Activated CD4-positive, alpha-beta T cell treated with anti-CD3 and anti-CD28 coated beads, Interleukin-2, amount 50 U/mL, for 1 hour (primary cell): ENCODE data around the gene C10orf95.
"Not testable (repeated sequence)": the region's sequence is repeated elsewhere in the genome, so short reads cannot be mapped to it uniquely, and the experiment has no call there.

Experiments used
- DNase-seq: peaks from one replicate; pipeline ENCODE4 v3.0.0-alpha.2; 2020

Gene C10orf95

DNA sequence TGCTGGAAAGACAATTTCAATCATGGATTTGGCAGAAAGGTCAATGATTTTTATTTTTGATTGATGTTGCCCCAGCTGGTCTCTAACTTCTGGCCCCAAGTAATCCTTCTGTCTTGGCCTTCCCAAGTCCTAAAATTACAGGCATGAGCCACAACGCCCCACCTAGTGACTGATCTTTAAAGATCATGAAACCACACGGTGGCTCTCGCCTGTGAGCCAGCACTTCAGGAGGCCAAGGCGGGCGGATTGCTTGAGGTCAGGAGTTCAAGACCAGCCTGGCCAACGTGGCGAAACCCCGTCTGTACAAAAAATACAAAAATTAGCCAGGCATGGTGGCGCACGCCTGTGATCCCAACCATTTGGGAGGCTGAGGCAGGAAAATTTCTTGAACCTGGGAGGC, 12.6 kb upstream of the C10orf95 start:
- DNase-seq, result no peak

DNA sequence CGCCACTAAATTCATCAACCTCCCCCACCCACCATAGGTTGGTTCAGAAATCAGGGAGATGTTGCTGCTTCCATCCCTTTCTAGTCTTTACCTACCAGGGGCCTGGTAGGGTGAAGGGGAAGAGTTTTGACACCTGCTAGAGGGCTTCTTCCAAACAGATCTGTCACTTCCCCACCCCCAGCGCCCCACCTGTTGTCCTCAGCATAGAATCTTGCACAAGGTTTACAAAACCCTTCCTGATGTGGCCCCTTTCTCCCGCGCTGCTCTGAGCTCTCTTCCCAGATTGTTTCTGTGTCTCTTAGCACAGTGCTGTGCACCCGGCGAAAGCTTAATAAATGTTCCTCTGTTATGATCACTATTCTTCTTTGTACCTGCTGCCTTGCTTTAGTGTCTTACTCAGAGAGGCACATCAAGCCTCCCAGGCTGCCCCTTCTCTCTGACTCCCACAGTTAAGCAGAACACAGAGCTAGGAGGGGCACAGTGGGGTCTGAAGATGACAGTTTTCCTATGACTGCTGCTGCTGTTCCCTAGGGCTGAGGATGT, 11.2 kb upstream of the C10orf95 start:
- no peak for DNase-seq

DNA sequence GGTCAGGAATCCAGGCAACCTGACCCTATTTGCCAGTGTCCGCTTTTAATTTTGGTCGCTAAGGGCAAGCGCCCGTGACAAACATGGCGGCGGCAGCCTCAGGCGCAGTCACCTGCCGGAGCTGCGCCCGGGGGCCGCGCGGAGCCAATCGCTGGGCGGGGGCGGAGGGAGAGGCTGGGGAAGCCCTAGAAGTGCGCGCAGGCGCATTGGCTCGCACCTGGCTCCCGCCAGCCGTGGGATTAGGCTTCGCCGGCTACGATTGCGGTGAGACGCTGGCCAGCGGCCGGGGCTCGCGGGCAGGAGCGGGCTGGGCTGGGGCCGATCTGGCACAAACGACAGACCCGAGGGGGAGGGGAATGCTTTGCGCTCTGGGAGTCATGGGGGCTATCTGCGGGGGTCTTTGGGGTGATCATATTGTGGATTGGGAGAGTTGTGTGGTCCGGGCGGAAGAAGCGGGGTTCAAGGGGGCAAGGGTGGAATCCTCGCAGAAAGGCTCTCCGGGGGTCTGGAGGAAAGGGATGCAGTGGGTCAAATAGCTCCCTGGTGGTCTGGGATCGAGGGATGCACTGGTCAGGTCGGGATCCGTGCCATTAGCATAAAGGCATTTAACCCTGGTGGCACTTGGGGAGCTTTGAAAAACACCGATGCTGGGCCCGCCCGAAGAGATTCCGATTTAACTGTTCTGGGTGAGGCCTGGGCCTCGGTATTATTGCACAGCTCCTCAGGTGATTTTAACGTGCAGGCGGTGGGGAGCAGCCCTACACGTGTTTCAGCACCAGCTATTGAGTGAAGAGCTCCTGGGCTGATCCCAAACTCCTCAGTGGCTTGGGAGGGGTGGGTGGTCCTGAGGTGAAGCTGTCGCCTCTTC, 10.1 kb upstream of the C10orf95 start:
- peak; percentile 93 for DNase-seq

DNA sequence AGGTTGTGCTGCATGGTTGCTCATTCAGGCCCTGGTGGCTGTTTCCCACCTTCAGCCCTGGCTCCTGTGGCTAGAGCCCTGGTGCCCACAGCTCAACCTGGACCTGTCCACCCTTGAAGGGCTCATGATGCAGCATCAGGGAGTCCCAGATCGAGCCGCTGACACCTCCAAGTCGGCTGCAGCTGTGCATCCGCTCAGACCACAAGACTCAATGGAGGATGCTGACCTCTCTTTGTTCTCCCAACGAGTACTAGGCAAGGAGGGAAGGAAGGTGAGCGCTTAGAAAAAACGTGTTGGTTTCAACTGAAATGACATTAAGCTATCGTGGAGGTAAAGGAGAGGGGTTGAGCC, 9.5 kb upstream of the C10orf95 start:
- DNase-seq, result no peak

DNA sequence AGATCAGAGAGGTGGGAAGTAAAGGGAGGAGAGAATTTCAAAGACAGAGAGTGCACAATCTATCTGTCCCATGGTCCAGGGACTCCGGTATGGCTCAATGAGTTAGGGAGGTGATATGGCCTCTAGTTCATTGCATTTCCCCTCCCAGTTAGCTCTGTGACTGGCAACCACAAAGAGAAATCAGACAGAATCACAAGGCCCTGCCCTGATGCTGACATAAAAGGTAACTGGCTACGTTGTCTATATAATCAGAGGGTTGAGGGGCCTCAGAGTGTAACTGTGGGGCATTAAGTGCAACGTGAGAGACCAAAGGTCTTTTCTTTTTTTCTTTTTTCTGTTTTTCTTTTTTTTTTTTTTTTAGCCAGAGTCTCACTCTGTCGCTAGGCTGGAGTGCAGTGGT, 7.3 kb upstream of the C10orf95 start:
- DNase-seq, result no peak

DNA sequence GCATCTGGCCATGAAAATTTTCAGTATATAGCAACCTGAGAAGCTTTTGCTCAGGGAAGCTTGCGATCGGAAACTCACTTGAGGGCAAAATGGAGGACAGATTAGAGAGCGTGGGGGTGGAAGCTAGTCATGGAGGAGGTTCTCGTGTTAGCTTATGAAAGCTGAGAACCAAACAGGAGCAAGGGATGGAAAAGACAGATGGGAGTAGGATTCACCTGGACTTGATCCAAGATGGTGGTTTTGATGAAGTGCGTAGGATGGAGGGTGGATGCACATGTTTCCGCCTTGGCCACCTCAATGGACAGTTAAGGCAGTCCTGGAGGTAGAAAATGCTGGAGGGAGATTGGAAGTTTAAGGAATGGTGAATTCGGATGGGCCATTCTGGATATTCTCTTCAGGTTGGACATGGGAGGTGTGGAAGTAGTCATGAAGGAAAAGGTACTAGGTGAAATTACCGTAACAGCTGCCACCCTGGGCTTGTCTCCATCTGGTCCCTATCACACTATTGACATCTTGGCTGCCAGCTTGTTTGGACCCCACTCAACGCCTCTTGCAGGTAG, 6.3 kb upstream of the C10orf95 start:
- no peak for DNase-seq

DNA sequence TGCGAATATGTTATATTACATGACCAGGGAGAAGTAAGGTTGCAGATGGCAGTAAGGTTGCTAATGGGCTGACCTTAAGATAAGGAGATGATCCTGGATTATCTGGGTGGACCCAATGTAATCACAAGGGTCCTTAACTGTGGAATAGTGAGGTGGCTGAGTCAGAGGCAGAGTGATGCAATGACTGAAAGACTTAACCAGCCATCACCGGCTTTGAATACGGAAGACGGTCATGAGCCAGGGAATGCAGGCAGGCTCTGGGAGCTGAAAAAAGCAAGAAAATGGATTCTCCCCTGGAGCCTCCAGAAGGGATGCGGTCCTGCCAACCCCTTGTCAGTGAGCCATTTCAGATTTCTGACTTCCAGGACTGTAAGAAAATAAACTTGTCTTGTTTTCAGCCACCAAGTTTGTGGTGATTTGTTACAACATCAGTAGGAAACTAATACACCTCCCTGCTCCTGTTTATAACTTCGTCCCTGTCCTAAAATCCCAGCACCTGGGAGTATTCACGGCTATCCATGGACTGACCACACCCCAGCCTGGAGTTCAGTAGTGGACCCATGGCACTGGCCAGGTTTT, 4.6 kb upstream of the C10orf95 start:
- DNase-seq, result no peak

DNA sequence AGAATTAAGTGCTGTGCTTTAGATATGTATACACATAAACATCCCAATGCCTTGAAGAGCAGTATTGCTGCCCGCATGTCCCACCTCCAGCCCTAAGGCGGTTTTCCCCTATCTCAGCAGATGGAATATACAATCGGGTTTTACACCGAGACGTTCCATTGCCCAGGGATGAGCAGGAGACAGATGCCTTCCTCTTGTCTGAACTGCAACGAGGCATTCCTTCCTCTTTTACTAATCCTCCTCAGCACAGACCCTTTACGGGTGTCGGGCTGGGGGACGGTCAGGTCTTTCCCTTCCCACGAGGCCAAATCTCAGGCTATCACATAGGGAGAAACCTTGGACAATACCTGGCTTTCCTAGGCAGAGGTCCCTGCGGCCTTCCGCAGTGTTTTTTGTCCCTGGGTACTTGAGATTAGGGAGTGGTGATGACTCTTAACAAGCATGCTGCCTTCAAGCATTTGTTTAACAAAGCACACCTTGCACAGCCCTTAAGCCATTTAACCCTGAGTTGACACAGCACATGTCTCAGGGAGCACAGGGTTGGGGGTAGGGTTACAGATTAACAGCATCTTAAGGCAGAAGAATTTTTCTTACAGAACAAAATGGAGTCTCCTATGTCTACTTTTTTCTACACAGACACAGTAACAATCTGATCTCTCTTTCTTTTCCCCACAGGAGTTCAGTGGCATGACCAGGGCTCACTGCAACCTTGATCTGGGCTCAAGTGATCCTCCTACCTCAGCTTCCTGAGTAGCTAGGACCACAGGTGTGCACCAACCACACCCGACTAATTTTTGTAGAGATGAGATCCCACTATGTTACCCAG, 3.5 kb upstream of the C10orf95 start:
- not testable (repeated sequence) for DNase-seq

DNA sequence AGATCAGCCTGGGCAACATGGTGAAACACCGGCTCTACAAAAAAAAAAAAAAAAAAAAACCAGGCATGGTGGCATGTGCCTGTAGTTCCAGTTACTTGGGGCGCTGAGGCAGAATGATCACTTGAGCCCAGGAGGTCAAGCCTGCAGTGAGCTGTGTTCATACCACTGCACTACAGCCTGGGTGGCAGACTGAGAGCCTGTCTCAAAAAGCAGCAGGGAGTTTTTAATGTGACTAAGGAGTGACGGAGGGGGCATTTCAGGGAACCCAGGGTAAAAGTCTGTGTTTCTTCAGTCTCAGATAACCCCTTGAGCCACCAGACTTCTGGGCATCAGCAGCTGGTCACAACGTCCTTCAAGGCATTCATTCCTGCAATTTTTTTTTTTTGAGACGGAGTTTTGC, 2.2 kb upstream of the C10orf95 start:
- no peak for DNase-seq

DNA sequence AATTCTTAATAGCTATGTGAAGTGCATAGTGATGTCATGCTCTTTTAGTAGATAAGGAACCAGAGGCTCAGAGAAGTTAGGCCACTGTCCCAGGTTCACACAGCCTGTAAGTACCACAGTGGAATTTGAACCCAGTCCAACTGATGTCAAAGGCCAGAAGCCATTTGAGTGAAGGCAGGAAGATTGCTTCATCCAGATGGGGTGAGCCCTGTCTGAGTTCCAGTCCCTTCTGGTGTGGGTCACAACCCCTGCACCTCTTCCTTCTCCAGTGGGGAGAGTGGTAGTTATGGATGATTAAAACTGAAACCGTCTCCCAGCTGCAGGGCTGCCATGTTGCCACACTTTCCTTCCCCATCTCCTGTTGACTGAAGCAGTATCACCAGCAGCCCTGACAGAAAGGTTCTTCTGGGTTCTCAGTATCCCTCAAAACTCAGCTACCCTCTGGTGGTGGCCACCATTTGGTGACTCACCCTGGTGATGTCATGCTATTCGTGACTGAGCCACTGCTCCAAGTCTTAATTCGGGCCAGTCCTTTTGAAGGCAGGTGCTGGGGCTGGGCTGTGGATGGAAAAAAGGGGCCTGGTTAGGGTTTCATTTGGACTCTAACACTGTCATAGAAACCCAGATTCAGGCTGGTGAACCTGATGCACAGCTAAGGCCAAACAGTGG, 1.5 kb upstream of the C10orf95 start:
- no peak for DNase-seq

DNA sequence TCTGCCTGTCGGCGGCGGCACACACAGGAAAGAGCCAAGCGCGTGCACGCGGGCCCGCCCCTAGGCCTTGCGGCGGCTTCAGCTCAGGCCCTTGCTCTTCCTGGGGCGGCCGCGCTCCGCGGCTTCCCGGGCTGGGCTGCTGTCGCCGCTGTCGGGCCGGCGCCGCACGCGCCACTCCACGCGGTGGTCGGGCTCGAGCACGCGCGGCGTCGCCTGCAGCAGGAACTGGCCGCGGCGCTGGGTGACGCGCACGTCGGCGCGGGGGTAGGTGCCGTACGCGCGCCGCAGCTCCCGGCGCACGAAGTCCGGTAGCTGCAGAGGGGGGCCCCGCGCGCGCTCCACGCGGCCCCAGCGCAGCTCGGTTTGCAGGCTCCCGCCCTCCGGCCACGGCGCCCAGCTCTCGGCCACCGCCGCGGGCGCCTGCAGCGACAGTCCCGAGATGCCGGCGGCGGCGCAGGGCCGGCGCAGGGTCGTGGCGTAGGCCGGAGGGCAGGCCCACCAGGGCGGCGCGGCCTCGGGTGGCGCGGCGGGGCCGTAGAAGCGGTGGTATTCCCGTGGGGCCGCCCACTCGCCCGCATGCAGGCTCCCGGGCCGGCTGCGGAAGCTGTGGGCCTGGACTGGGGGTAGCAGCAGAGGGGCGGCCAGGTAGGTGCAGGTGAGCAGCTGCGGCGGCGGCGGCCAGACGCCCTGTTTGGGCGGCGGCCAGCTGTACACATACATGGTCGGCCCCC, 804 bp downstream of the C10orf95 start:
- DNase-seq, result peak; percentile 83

DNA sequence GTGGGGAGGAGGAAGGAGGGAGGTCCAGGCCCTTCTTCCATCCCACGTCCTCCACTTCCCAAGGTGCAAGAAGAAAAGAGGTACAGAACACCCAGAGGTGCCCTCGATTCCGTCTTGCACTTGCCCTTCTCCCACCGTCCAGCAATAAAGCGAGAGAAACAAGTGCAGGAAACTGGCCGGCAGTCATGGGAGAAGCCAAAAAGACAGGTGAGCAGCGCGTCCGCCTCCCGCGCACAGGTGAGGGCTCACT, 1.3 kb downstream of the C10orf95 start:
- no peak for DNase-seq

DNA sequence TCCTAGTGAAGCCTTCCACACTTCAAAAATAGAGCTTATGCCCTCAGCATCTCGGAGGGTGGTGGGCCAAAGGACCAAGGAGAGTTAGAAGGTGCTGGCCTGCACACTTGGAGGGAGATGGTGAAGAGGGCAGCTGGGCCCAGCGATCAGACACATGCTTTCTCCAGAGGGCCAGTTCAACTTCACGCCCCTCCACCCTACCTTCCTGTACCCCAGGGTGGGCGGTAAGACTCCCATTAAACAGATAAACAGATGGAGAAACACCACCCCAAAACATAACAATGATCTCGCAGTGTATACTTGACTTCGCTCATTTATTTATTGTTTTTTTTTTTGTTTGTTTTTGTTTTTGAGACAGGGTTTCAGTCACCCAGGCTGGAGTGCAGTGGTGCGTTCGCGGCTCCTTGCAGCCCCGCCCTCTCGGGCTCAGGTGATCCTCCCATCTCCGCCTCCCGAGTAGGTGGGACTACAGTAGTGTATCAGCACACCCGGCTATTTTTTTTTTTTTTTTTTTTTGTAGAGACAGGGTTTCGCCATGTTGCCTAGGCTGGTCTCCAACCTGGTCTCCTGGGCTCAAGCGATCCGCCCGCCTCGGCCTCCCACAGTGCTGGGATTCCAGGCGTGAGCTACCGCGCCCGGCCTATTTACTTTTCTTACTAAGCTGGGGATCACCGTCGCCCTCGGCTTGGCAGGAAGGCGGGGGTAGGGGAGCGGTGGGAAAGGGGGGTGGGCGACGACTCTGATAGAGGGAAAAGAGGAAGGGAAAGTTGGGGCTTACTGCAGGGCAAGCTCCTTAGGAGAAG, 1.8 kb downstream of the C10orf95 start:
- DNase-seq, result peak; percentile 84

DNA sequence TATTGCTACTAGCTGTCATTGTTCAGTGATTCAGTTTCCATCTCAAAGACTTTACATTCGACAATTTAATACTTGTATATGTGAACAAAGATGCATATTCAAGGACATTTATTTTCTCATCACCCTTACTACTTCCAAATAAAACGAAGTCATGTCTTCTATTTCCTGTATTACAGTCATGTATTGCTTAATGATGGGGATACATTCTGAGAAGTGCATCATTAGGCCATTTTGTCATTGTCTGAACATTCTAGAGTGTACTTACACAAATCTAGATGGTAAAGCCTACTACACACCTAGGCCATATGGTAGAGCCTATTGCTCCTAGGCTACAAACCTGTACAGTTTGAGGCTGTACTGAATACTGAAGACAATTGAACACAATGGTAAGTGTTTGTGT, 6.5 kb downstream of the C10orf95 start:
- DNase-seq, result no peak

DNA sequence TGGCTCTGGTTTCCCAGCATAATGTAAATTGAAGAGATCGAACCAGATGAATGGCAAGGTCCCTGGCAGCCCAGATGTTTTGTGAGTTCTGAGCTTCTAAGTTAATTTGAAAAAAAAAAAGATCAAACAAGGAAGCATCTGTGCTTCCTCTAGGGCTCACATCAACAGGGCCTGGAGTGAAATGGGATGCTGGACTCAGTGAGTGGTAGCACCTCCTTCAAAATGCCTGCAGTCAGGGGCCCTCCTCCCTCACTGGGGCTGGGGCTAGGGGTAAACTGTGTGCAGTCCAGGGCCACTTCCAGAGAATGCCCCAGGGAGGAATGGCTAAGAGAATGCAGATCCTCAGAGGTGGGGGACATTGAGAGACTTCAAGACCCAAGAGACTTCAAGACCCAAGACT, 13.0 kb downstream of the C10orf95 start:
- no peak for DNase-seq

DNA sequence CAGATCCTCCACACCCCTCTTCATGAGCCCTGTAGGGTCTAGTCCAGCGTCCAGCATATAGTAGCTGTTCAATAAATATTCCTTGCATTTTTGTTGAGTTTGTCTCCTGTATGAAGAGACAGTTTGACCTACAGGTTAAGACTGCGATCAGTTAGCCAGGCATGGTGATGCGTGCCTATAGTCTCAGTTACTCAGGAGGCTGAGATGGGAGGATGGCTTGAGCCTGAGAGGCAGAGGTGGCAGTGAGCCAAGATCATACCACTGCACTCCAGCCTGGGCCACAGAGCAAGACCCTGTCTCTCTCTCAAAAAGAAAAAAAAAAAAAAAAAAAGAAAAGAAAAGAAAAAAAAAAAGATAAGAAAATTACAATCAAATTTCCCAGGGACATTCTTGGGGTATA, 13.8 kb downstream of the C10orf95 start:
- DNase-seq, result no peak

DNA sequence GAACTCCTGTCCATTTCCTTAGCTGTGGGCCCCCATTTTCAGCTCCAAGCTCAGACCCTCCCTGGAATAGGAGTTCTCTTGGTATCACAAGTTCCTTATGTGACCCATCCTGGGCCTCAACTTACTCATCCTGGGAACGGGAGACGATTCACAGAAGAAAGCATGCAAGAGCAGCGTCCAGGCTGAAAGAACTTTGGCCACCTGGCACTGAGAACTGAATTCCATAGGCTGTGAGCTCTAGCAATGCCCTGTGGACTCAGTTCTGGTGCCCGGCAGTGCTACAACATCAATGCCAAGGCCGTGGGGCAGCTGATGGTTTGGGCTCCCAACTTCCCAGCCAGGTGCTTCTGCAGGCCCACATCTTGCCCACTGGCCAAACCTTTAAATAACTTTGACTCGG, 15.0 kb downstream of the C10orf95 start:
- no peak for DNase-seq

DNA sequence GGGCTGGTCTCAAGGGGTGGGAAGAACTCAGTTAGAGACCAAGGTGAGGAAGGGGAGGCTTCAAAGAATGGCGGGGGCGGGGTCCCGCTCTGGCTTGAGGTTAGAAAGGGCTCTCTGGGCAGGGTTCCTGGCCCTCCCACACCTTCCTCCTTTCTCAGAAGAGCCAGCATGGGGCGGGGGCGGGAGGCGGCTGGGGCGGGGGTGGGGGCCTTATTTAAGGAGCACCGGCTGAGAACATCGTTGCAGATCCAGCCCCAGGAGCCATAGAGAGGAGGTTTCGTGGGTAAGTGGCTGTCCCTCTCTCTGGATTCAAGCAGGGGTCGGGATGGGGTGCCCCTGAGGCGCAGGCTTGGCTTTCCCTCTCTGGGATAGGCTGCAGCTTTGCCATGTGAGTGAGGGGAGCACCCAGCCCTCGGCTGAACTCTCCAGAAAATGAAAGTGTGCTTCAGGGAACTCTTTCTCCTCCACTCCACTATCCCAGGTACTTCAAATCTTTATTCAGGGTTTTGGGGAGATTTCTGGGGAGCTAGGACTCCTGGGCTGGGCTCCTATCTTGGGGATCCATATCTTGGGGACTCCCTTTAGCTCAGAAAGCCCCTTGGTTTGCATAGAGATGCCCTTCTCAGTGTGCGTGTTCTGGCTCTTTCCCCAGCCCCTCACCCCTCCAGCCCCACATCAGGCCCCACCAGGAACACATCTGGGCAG, 15.7 kb downstream of the C10orf95 start:
- no peak for DNase-seq

DNA sequence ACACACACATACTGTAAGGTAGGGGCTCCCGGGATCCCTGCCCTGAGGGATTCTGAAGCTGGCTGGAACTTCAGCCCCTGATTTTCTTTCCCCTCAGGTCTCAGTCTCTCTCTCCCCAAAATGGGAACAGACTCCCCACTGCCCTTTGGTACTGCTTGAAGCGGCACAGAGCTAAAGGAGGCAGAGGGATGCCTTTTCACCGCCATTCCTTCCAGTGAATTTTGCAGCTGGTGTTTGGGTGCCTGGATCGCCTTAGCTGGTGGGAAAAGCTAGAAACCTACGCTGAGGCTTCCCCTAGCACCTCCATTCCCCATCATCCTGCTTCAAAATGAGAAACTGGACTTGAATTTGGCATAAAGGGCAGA, 16.2 kb downstream of the C10orf95 start:
- no peak for DNase-seq

DNA sequence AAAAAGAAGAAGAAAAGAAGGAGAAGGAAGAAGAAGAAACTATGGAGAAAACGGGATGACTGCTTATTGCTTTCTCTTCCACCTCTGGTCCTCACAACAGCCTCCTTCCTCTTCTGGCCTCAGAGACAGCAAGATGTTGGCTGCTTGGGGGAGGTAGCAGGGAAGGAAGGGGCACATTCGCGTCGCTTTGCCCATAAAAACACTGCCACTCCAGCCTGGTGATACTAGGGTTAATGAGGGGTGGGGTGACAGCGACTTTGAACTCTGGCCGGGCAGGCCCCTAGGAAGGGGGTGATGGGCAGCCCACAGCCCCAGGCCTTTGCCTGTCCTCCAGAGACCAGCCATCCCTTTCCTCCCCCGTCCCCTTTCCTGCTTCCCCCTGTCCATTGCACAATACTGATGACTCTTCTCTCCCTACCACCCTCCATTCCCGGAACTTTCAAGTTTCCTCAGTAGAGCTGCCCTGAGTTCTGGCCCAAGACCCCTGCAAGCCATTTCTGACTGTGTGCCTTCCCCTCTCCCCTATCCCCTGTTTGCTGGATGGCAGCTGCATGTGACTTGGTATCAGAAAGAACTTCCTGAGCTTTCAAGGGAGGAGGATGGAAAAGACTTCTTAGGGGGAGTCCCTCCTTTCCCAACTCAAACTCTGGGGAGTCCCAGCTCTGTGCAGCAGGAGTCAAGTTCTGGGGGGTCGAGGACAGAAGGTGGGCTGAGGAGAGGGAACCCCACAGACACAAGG, 16.8 kb downstream of the C10orf95 start:
- no peak for DNase-seq
